Measurements from ENCODE around the gene VSX2. TPM values are rescaled to one million over a fixed set of nuclear protein-coding genes. Genes with fewer than 3 reads are reported as not detected.

Gene VSX2
- total RNA-seq, 2 donors from 2014 or later, result not detected

DNA sequence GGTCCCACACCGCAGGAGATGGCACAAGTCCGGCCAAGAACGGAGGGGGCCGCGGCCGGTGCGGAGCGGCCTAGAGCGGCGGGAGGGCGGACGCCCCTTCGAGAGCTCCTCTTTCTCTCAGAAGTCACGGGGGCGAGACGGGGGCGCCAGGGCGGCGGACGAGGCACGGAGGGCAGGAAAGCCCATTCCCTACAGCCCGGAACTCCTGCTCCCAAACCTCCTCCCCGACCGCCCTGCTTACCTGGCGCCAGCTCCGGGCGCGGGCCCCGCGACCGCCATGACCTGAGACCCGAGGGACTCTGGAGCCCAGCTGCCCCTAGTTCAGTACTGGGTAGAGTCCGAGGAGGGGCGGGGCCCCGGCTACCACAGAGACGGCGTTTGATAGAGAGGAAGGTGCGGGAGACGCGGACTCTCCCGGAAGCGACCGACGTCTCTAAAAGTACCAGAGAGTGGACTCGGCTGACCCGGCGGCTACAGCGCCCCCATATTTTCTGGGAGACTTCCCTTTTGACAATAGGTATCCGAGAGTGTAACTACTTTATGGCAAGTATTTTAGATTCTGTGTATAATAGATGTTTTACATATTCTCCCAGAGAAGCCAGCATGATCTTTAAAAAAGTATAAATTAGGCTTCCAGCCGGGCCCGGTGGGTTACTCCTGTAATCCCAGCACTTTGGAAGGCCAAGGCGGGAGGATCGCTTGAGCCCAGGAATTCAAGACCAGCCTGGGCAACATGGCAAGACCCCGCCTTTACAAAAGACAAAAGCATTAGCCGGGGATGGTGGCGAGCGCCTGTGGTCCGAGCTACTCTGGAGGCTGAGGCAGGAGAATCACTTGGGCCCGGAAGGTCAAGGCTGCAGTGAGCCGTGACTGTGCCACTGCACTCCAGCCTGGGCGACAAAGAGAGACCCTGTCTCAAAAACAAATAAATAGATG is 63.7 kb downstream of the VSX2 start, which contains the start of gene ABCD4:
ABCD4 (minus strand) TSS at position 301 of the 936 bp plus-strand sequence; CDS start at position 279, 22 bp downstream.
- peak within 1 kb of the TSS; percentile 100 for H3K4me3 Mint-ChIP-seq
- peaks cover 5% of the 10 kb centered on the region for H3K36me3 Mint-ChIP-seq (ENCODE audit: low read depth)
- no peaks in the 10 kb centered on the region for H3K9me3 ChIP-seq (ENCODE audit: control insufficient read depth, low read length, poor library complexity, severe bottlenecking)
- DNase-seq (peak; percentile 51 to 79 (median 64)), ATAC-seq (peak; percentile 92)
- peaks cover 28% of the 10 kb centered on the region for H3K4me1 Mint-ChIP-seq
- no peaks in the 10 kb centered on the region for H3K27me3 Mint-ChIP-seq
- H3K27ac Mint-ChIP-seq, result peak within 1 kb of the TSS; percentile 95

GRCh38 chr14:74308695-74309094 is 69.4 kb downstream of the VSX2 start:
- Mint-ChIP-seq H3K27ac (no peak overlapping the region), H3K36me3 (ENCODE audit: low read depth) (no peaks in the 10 kb centered on the region), H3K4me1 (peaks cover 4% of the 10 kb centered on the region), H3K4me3 (no peak overlapping the region), H3K27me3 (no peaks in the 10 kb centered on the region)
- H3K9me3 ChIP-seq (ENCODE audit: control insufficient read depth, low read length, poor library complexity, severe bottlenecking), result no peaks in the 10 kb centered on the region
- no peak for ATAC-seq
- DNase-seq, result no peak

- no peak overlapping the region for H3K27ac Mint-ChIP-seq
- H3K4me3 Mint-ChIP-seq, result no peak overlapping the region
- no peaks in the 10 kb centered on the region for H3K27me3 Mint-ChIP-seq
- H3K36me3 Mint-ChIP-seq (ENCODE audit: low read depth), result no peaks in the 10 kb centered on the region
- H3K9me3 ChIP-seq (ENCODE audit: control insufficient read depth, low read length, poor library complexity, severe bottlenecking), result no peaks in the 10 kb centered on the region
- H3K4me1 Mint-ChIP-seq, result peaks cover 4% of the 10 kb centered on the region
- no peak for DNase-seq
- ATAC-seq, result no peak
These were observed 70.1 kb downstream of the VSX2 start for GRCh38 chr14:74309125-74310022.

DNA sequence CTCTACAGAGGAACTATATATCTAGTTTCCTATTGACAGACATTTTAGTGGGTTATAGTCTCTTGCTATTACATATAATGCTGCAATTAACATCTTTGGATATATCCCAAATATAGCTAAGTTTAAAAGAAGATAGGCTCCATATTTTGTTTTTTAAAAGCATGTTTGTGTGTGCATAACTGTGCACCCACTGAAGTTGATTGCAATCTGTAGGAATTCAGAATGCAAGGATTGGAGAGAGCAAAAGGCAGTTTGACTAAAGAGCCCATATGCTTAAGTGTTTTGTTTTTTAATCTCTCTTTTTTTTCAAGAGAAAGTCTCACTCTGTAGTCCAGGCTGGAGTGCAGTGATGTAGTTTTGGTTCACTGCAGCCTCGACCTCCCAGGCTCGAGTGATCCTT is 72.9 kb downstream of the VSX2 start:
- H3K27ac Mint-ChIP-seq, result no peak overlapping the region
- H3K27me3 Mint-ChIP-seq, result peaks cover 6% of the 10 kb centered on the region
- peaks cover 4% of the 10 kb centered on the region for H3K4me1 Mint-ChIP-seq
- peaks cover 2% of the 10 kb centered on the region for H3K36me3 Mint-ChIP-seq (ENCODE audit: low read depth)
- DNase-seq (no peak), ATAC-seq (no peak)
- no peaks in the 10 kb centered on the region for H3K9me3 ChIP-seq (ENCODE audit: control insufficient read depth, low read length, poor library complexity, severe bottlenecking)
- H3K4me3 Mint-ChIP-seq, result no peak overlapping the region

Other genes starting within 250 kb of the VSX2 start
- gene ENTPD5, start 220.2 kb upstream of the VSX2 start, total RNA-seq, result 1 to 10 TPM; 8.3 to 8.9 TPM
- 1 to 10 TPM; 2.5 to 2.8 TPM for gene BBOF1, start 220.1 kb upstream of the VSX2 start, total RNA-seq
- gene ALDH6A1, start 155.0 kb upstream of the VSX2 start, total RNA-seq, result 1 to 10 TPM; 7.8 to 8.9 TPM
- gene LIN52, start 154.5 kb upstream of the VSX2 start, total RNA-seq, result 10 to 100 TPM in 1 of 2 donors, 1 to 10 TPM in 1; 7.6 to 10.5 TPM
- 10 to 100 TPM; 63.0 to 75.0 TPM for gene ABCD4, start 63.5 kb downstream of the VSX2 start, total RNA-seq
- not detected for gene VRTN, start 109.0 kb downstream of the VSX2 start, total RNA-seq
- not detected for gene SYNDIG1L, start 186.8 kb downstream of the VSX2 start, total RNA-seq